WTC11 (cell line): ENCODE results near the gene SLC41A3. TPM values are rescaled to one million over a fixed set of nuclear protein-coding genes. Genes with fewer than 3 reads are reported as not detected.

Source experiments
- ATAC-seq: fragments of 200-7000 bp; cut with Tn5 transposase; 2 replicates; pipeline ENCODE4 v1.10.0; 2021; ENCODE audit warnings: mild to moderate bottlenecking, moderate library complexity
- CTCF ChIA-PET: fragments of 300-600 bp; sonication (Branson Sonifier 250); formaldehyde crosslinking; loops from one replicate; lab custom pipeline; 2021; ENCODE audit warnings: antibody characterized with exemption; lab: Charles Lee
- POLR2A ChIA-PET: fragments of 350-600 bp; sonication (Branson Sonifier 250); formaldehyde crosslinking; loops from one replicate; lab custom pipeline; 2021; ENCODE audit warnings: antibody characterized with exemption; lab: Charles Lee
- DNase-seq: peaks from one replicate; pipeline ENCODE4 v3.0.0; 2021; ENCODE audit warnings: low spot score
- H3K27ac Mint-ChIP-seq: 2 replicates; pipeline ENCODE4 v1.8.0; 2021; ENCODE audit warnings: mixed read lengths
- H3K27me3 Mint-ChIP-seq: 2 replicates; pipeline ENCODE4 v1.8.0; 2021; ENCODE audit warnings: low read depth, mild to moderate bottlenecking, moderate library complexity, mixed read lengths
- H3K36me3 Mint-ChIP-seq: 2 replicates; pipeline ENCODE4 v1.8.0; 2021; ENCODE audit warnings: mixed read lengths
- H3K4me1 Mint-ChIP-seq: 2 replicates; pipeline ENCODE4 v1.8.0; 2022; ENCODE audit warnings: mixed read lengths
- H3K4me3 Mint-ChIP-seq: 2 replicates; pipeline ENCODE4 v1.8.0; 2021; ENCODE audit warnings: mild to moderate bottlenecking, moderate library complexity, mixed read lengths
- H3K9me3 Mint-ChIP-seq: 2 replicates; pipeline ENCODE4 v1.8.0; 2021; ENCODE audit warnings: mixed read lengths
- AFF4 ChIP-seq: sonication (generic); formaldehyde crosslinking; IDR thresholded peaks from 2 replicates; pipeline ENCODE4 v1.8.1; 2023; ENCODE audit warnings: mild to moderate bottlenecking, missing genetic modification reagents, borderline replicate concordance
- E2F1 ChIP-seq: sonication (generic); formaldehyde crosslinking; IDR thresholded peaks from 2 replicates; pipeline ENCODE4 v1.8.0; 2022; ENCODE audit warnings: mild to moderate bottlenecking, missing genetic modification reagents
- HMGA2 ChIP-seq: fragments of 250-450 bp; sonication (Bioruptor Pico); IDR thresholded peaks from 2 replicates; pipeline ENCODE4 v1.4.0; 2021; ENCODE audit warnings: mild to moderate bottlenecking, moderate library complexity
- KAT7 ChIP-seq: sonication (generic); formaldehyde crosslinking; IDR thresholded peaks from 2 replicates; pipeline ENCODE4 v1.8.1; 2023; ENCODE audit warnings: missing genetic modification reagents, mild to moderate bottlenecking, borderline replicate concordance
- MLX ChIP-seq: sonication (generic); formaldehyde crosslinking; IDR thresholded peaks from 2 replicates; pipeline ENCODE4 v1.8.1; 2023; ENCODE audit warnings: mild to moderate bottlenecking, missing genetic modification reagents, moderate library complexity
- MXD4 ChIP-seq: fragments of 250-450 bp; sonication (Bioruptor Pico); IDR thresholded peaks from 2 replicates; pipeline ENCODE4 v1.8.0; 2021; ENCODE audit warnings: mild to moderate bottlenecking, moderate library complexity, borderline replicate concordance
- MYBL2 ChIP-seq: sonication (generic); formaldehyde crosslinking; IDR thresholded peaks from 2 replicates; pipeline ENCODE4 v1.8.1; 2023; ENCODE audit warnings: mild to moderate bottlenecking, moderate library complexity, missing genetic modification reagents
- NFATC4 ChIP-seq: fragments of 250-450 bp; sonication (Bioruptor Pico); IDR thresholded peaks from 2 replicates; pipeline ENCODE4 v1.9.0; 2021; ENCODE audit warnings: mild to moderate bottlenecking
- NFE2L1 ChIP-seq: sonication (generic); formaldehyde crosslinking; IDR thresholded peaks from 2 replicates; pipeline ENCODE4 v1.8.1; 2023; ENCODE audit warnings: missing genetic modification reagents
- PRDM15 ChIP-seq: sonication (generic); formaldehyde crosslinking; IDR thresholded peaks from 2 replicates; pipeline ENCODE4 v1.8.0; 2022; ENCODE audit warnings: missing genetic modification reagents
- PRRX2 ChIP-seq: fragments of 250-450 bp; sonication (Bioruptor Pico); IDR thresholded peaks from 2 replicates; pipeline ENCODE4 v1.8.0; 2021; ENCODE audit warnings: mild to moderate bottlenecking
- SOX15 ChIP-seq: fragments of 250-450 bp; sonication (Bioruptor Pico); IDR thresholded peaks from 2 replicates; pipeline ENCODE4 v1.9.0; 2021; ENCODE audit warnings: mild to moderate bottlenecking
- TEAD1 ChIP-seq: sonication (generic); formaldehyde crosslinking; IDR thresholded peaks from 2 replicates; pipeline ENCODE4 v1.8.0; 2022; ENCODE audit warnings: mild to moderate bottlenecking, missing genetic modification reagents
- TEAD4 ChIP-seq: sonication (generic); formaldehyde crosslinking; IDR thresholded peaks from 2 replicates; pipeline ENCODE4 v1.8.0; 2022; ENCODE audit warnings: mild to moderate bottlenecking, missing genetic modification reagents
- ZBTB21 ChIP-seq: sonication (generic); formaldehyde crosslinking; IDR thresholded peaks from 2 replicates; pipeline ENCODE4 v1.8.1; 2023; ENCODE audit warnings: mild to moderate bottlenecking, missing genetic modification reagents, borderline replicate concordance
- ZBTB43 ChIP-seq: sonication (generic); formaldehyde crosslinking; IDR thresholded peaks from 2 replicates; pipeline ENCODE4 v1.8.1; 2023; ENCODE audit warnings: mild to moderate bottlenecking, missing genetic modification reagents
- ZNF138 ChIP-seq: sonication (generic); formaldehyde crosslinking; conservative IDR thresholded peaks from 2 replicates; pipeline ENCODE4 v1.8.1; 2022; ENCODE audit warnings: mild to moderate bottlenecking, moderate library complexity, missing genetic modification reagents
- ZNF232 ChIP-seq: sonication (generic); formaldehyde crosslinking; IDR thresholded peaks from 2 replicates; pipeline ENCODE4 v1.8.0; 2022; ENCODE audit warnings: mild to moderate bottlenecking, missing genetic modification reagents
- ZNF281 ChIP-seq: sonication (generic); formaldehyde crosslinking; IDR thresholded peaks from 2 replicates; pipeline ENCODE4 v1.8.0; 2023; ENCODE audit warnings: mild to moderate bottlenecking, missing genetic modification reagents
- ZSCAN18 ChIP-seq: fragments of 250-450 bp; sonication (Bioruptor Pico); IDR thresholded peaks from 2 replicates; pipeline ENCODE4 v2.1.2; 2022; ENCODE audit warnings: mild to moderate bottlenecking, moderate library complexity
- total RNA-seq: library from RNA; stranded (reverse); gene quantifications from 3 replicates; pipeline ENCODE4 v1.2.3, GENCODE V29; 2021

Gene SLC41A3
- total RNA-seq, 1 experiment from 2014 or later, result 28.4 TPM

GRCh38 chr3:126112531-126113237 lies 28.8 kb upstream of the SLC41A3 start (continued):
- TF ChIP-seq PRDM15 (no peak), ZSCAN18 (no peak), MYBL2 (CRISPR knock-in tag) (no peak), NFATC4 (no peak), ZBTB21 (CRISPR knock-in tag) (no peak), MXD4 (CRISPR knock-in tag) (no peak), ZNF232 (CRISPR knock-in tag) (no peak), NFE2L1 (CRISPR knock-in tag) (no peak), HMGA2 (no peak), ZNF281 (CRISPR knock-in tag) (no peak)
- TF ChIP-seq, all 79 proteins: peak for 0

GRCh38 chr3:126111566-126112475 lies 27.9 kb upstream of the SLC41A3 start:
- H3K9me3 Mint-ChIP-seq, result no peaks in the 10 kb centered on the region
- no peak for DNase-seq
- POLR2A ChIA-PET, result no interaction called here
- no peak for ATAC-seq
- H3K27me3 Mint-ChIP-seq, result no peaks in the 10 kb centered on the region; the same call in 1 of the 2 replicates
- H3K4me3 Mint-ChIP-seq, result no peak overlapping the region
- H3K4me1 Mint-ChIP-seq, result no peaks in the 10 kb centered on the region
- no peak overlapping the region for H3K27ac Mint-ChIP-seq
- H3K36me3 Mint-ChIP-seq, result no peaks in the 10 kb centered on the region
- CTCF ChIA-PET, result interaction anchor here (0.8 to 0.9 kb wide), 2 partner anchors 8 to 140 kb away, joined by 3 to 4 read pairs; no protein-coding TSS in a partner anchor
- TF ChIP-seq PRRX2 (CRISPR knock-in tag), result no peak
- no peak for TF ChIP-seq NFATC4
- no peak for TF ChIP-seq TEAD4 (CRISPR knock-in tag)
- no peak for TF ChIP-seq TEAD1 (CRISPR knock-in tag)
- no peak for TF ChIP-seq ZNF138 (CRISPR knock-in tag)
- no peak for TF ChIP-seq SOX15 (CRISPR knock-in tag)
- no peak for TF ChIP-seq ZBTB43 (CRISPR knock-in tag)
- TF ChIP-seq KAT7 (CRISPR knock-in tag), result no peak
- no peak for TF ChIP-seq MLX (CRISPR knock-in tag)
- TF ChIP-seq E2F1, result no peak
- TF ChIP-seq AFF4 (CRISPR knock-in tag), result no peak
